22Rv1 (cell line): Measurements from ENCODE around the gene A2M.

Experiments used
- ZFX ChIP-seq: fragments of 450-650 bp; IDR thresholded peaks from 2 replicates; pipeline ENCODE4 v1.6.1; 2017; ENCODE audit warnings: antibody characterized with exemption, borderline replicate concordance
- TF ChIP-seq, protein P1 (sequence below): fragments of 450-650 bp; IDR thresholded peaks from 2 replicates; pipeline ENCODE4 v1.5.1; 2017; ENCODE audit warnings: mild to moderate bottlenecking

DNA sequence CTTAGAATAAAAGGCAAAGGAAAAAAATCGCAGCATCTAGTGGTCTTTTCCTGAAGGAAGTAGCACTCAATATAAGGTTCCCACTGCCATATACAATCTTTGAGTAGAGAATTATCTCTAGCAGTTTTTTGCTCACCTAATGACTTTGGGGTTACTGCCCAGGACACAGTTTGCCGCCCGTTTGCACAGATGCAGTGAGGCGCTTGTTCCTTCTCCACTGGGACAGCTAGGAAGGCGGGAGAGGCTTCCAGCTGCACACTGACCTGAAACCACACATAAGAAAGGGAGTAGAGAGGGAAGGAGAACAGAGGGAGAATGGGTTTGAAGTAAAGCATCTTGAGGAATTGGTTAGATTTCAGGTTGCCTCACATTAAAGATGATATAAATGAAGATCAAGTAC, 25.5 kb downstream of the A2M start:
- TF ChIP-seq, protein P1, sequence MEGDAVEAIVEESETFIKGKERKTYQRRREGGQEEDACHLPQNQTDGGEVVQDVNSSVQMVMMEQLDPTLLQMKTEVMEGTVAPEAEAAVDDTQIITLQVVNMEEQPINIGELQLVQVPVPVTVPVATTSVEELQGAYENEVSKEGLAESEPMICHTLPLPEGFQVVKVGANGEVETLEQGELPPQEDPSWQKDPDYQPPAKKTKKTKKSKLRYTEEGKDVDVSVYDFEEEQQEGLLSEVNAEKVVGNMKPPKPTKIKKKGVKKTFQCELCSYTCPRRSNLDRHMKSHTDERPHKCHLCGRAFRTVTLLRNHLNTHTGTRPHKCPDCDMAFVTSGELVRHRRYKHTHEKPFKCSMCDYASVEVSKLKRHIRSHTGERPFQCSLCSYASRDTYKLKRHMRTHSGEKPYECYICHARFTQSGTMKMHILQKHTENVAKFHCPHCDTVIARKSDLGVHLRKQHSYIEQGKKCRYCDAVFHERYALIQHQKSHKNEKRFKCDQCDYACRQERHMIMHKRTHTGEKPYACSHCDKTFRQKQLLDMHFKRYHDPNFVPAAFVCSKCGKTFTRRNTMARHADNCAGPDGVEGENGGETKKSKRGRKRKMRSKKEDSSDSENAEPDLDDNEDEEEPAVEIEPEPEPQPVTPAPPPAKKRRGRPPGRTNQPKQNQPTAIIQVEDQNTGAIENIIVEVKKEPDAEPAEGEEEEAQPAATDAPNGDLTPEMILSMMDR = no peak
- TF ChIP-seq ZFX = no peak
